ENCODE data around the gene TLX1. TPM values are rescaled to one million over a fixed set of nuclear protein-coding genes. Genes with fewer than 3 reads are reported as not detected.

Gene TLX1
- total and polyA plus RNA-seq, 4 donors = not detected

- H3K4me3 ChIP-seq = no peak overlapping the region
These were observed 9.2 kb downstream of the TLX1 start for GRCh38 chr10:101140084-101140949.

DNA sequence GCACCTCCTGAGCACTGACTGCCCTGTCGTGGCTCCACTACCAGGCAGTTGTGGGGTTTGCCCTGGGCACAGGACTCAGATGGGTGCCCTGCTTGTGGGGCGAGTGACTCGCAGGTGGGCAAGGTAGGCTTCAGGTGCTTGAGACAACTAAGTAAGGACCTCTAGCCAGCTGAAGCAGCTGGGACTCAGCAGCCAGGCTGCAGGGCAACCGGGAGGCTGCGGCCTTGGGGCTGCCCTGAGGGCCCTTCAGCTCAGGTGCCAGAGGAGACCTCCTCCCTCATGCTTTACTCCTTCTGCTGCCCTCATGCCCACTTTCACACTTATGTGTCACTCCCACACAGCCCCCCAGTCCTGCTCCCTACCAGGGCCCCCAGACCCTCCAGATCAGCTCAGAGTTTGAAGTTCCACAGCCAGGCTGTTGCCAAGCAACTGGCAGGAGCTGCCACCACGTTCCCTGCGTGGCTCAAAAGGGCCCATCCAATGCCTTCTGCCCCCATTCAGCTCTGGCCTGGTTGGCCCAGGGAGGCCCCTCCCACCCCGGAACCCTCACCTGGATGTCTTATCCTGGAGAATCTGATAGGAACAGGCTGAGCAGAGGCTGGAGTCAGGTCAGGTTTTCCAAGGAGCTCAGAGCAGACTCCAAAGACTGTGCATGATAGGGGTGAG lies 10.0 kb downstream of the TLX1 start:
- Histone ChIP-seq H3K27me3 (ENCODE audit: control insufficient read depth in 3 of 3, insufficient read depth in 3 of 3, low read length in 2 of 3) (peaks cover 7 to 98% (median 92%) of the 10 kb centered on the region in 3 donors), H3K9me3 (ENCODE audit: control insufficient read depth in 4 of 4, insufficient read depth in 3 of 4, low read length in 3 of 4) (peaks cover 0 to 3% (median 0%) of the 10 kb centered on the region in 4 donors), H3K36me3 (ENCODE audit: control insufficient read depth in 4 of 4, insufficient read depth in 4 of 4, low read length in 4 of 4) (no peaks in the 10 kb centered on the region), H3K4me1 (ENCODE audit: control insufficient read depth in 5 of 5, insufficient read depth in 5 of 5, low read length in 5 of 5) (peaks cover 0 to 7% (median 2%) of the 10 kb centered on the region in 5 donors), H3K4me3 (no peak overlapping the region), H3K27ac (ENCODE audit: low read depth in 1 of 2, low read length in 1 of 2) (no peak overlapping the region), H3K9ac (ENCODE audit: insufficient read depth in 1 of 2, low read length in 2 of 2) (no peak overlapping the region)
- no peak for ATAC-seq (ENCODE audit: insufficient read depth, low FRiP score)
- DNase-seq = no peak
- WGBS, 2 donors = 22 to 31% methylated on average over 8 of the region's 8 CpGs
- TF ChIP-seq CTCF (IDR thresholded peaks at IDR 0.05; ENCODE audit: control extremely low read depth, extremely low read depth) = no peak

More at GRCh38 chr10:101140084-101140949, 9.2 kb downstream of the TLX1 start:
- peaks cover 8 to 98% (median 93%) of the 10 kb centered on the region in 3 donors for H3K27me3 ChIP-seq (ENCODE audit: control insufficient read depth in 3 of 3, insufficient read depth in 3 of 3, low read length in 2 of 3)
- peak in 1 of 3 donors; percentile 49 for DNase-seq
- TF ChIP-seq CTCF (IDR thresholded peaks at IDR 0.05; ENCODE audit: control extremely low read depth, extremely low read depth) = no peak
- no peak overlapping the region for H3K9ac ChIP-seq (ENCODE audit: insufficient read depth in 1 of 2, low read length in 2 of 2)
- peaks cover 0 to 8% (median 2%) of the 10 kb centered on the region in 5 donors for H3K4me1 ChIP-seq (ENCODE audit: control insufficient read depth in 5 of 5, insufficient read depth in 5 of 5, low read length in 5 of 5)
- no peak overlapping the region for H3K27ac ChIP-seq (ENCODE audit: low read depth in 1 of 2, low read length in 1 of 2)
- ATAC-seq (ENCODE audit: insufficient read depth, low FRiP score) = no peak
- H3K36me3 ChIP-seq (ENCODE audit: control insufficient read depth in 4 of 4, insufficient read depth in 4 of 4, low read length in 4 of 4) = no peaks in the 10 kb centered on the region
- no peaks in the 10 kb centered on the region for H3K9me3 ChIP-seq (ENCODE audit: control insufficient read depth in 4 of 4, insufficient read depth in 3 of 4, low read length in 3 of 4)
- WGBS, 2 donors = 5 to 6% methylated on average over 63 to 65 of the region's 65 CpGs

- WGBS, 2 donors = 10% methylated on average over 21 of the region's 21 CpGs
- TF ChIP-seq CTCF (IDR thresholded peaks at IDR 0.05; ENCODE audit: control extremely low read depth, extremely low read depth) = peak; percentile 86
- Histone ChIP-seq H3K9me3 (ENCODE audit: control insufficient read depth in 4 of 4, insufficient read depth in 3 of 4, low read length in 3 of 4) (peaks cover 0 to 3% (median 0%) of the 10 kb centered on the region in 4 donors), H3K4me1 (ENCODE audit: control insufficient read depth in 5 of 5, insufficient read depth in 5 of 5, low read length in 5 of 5) (peaks cover 0 to 7% (median 2%) of the 10 kb centered on the region in 5 donors), H3K4me3 (no peak overlapping the region), H3K9ac (ENCODE audit: insufficient read depth in 1 of 2, low read length in 2 of 2) (no peak overlapping the region), H3K36me3 (ENCODE audit: control insufficient read depth in 4 of 4, insufficient read depth in 4 of 4, low read length in 4 of 4) (no peaks in the 10 kb centered on the region), H3K27me3 (ENCODE audit: control insufficient read depth in 3 of 3, insufficient read depth in 3 of 3, low read length in 2 of 3) (peaks cover 7 to 98% (median 91%) of the 10 kb centered on the region in 3 donors), H3K27ac (ENCODE audit: low read depth in 1 of 2, low read length in 1 of 2) (no peak overlapping the region)
- ATAC-seq (ENCODE audit: insufficient read depth, low FRiP score) (peak; percentile 88), DNase-seq (peak; percentile 87 to 88 (median 87))
These were observed 10.8 kb downstream of the TLX1 start for GRCh38 chr10:101141616-101142532.
